ENCODE data around the gene PURA. TPM values are rescaled to one million over a fixed set of nuclear protein-coding genes. Genes with fewer than 3 reads are reported as not detected.

Gene PURA
- total and polyA plus RNA-seq, 2 donors (not counting 3 experiments of a cell fraction or from before 2014, with no cell fraction given): 1.3 to 8.2 TPM

- no peaks in the 10 kb centered on the region for H3K9me3 ChIP-seq (replicated peaks; ENCODE audit: control insufficient read depth, insufficient read depth, low read length)
- POLR2A ChIA-PET: no interaction called here
- H3K4me2 ChIP-seq (ENCODE audit: insufficient read depth, low read length): no peak overlapping the region
- no peak overlapping the region for H3K4me3 ChIP-seq (replicated peaks in 1 of 3; ENCODE audit: insufficient read depth in 1 of 3, low read depth in 1 of 3, low read length in 3 of 3)
- peaks cover 26 to 38% of the 10 kb centered on the region in 2 experiments for H3K27me3 ChIP-seq (ENCODE audit: control insufficient read depth in 2 of 2, insufficient read depth in 2 of 2, low read length in 2 of 2)
- H3K4me1 ChIP-seq (ENCODE audit: control insufficient read depth, extremely low read depth, insufficient read depth, low read length): no peaks in the 10 kb centered on the region
- CTCF ChIA-PET: interaction anchor here (0.7 to 1.7 kb wide), 4 partner anchors 12 to 61 kb away, joined by 3 to 9 read pairs (median 4); no protein-coding TSS in a partner anchor
- DNase-seq (ENCODE audit: low read depth, low spot score): no peak
- H3K9me1 ChIP-seq (replicated peaks; ENCODE audit: control insufficient read depth, extremely low read depth, insufficient read depth, low read length): no peaks in the 10 kb centered on the region
- FAIRE-seq: no peak
- intact Hi-C loops (cut with micrococcal nuclease) (no loop called here), dilution Hi-C loops (cut with MboI; ENCODE audit: extremely low pct_ligation_motif_present, low sequenced_read_pairs) (no loop called here)
- no peaks in the 10 kb centered on the region for H3K79me2 ChIP-seq (ENCODE audit: control insufficient read depth, insufficient read depth, low read length)
- H3K36me3 ChIP-seq (ENCODE audit: control insufficient read depth in 2 of 2, extremely low read depth in 1 of 2, insufficient read depth in 2 of 2, low read length in 2 of 2): no peaks in the 10 kb centered on the region
- TF ChIP-seq GATA2 (IDR thresholded peaks at IDR 0.05; ENCODE audit: insufficient read depth, insufficient read length, low read depth, low read length): no peak
- no peak overlapping the region for H3K9ac ChIP-seq (replicated peaks; ENCODE audit: extremely low read depth, insufficient read depth, low read length)
- BruUV-seq (replicated peaks): no TSS peak
- H4K20me1 ChIP-seq (replicated peaks; ENCODE audit: control insufficient read depth, extremely low read depth, insufficient read depth, low read length): no peaks in the 10 kb centered on the region
- H2AFZ ChIP-seq (ENCODE audit: low read depth, low read length): no peak overlapping the region
- no peak overlapping the region for H3K27ac ChIP-seq (ENCODE audit: insufficient read depth, low read depth, low read length)
These were observed 29.4 kb upstream of the PURA start for GRCh38 chr5:140084541-140084940.

DNA sequence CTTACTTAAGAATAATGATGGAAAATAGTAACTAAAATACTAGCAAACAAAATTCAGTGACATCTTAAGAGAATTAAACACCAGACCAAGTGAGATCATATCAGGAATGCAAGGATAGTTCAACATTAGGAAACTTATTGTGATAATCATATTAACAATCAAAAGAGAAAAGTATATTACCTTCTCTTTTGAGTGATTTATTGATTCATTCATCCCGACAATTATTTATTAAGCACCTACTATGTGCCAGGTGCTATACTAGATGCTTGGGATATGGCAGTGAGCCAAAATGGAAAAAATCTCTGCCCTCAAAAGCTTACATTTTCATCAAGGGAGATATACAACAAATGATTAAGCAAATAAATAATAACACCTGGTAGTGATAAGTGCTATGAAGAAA is 23.7 kb upstream of the PURA start:
- no peaks in the 10 kb centered on the region for H4K20me1 ChIP-seq (replicated peaks; ENCODE audit: control insufficient read depth, extremely low read depth, insufficient read depth, low read length)
- no peaks in the 10 kb centered on the region for H3K9me1 ChIP-seq (replicated peaks; ENCODE audit: control insufficient read depth, extremely low read depth, insufficient read depth, low read length)
- H2AFZ ChIP-seq (ENCODE audit: low read depth, low read length): no peak overlapping the region
- dilution Hi-C loops (cut with MboI; ENCODE audit: extremely low pct_ligation_motif_present, low sequenced_read_pairs): no loop called here
- DNase-seq (ENCODE audit: low read depth, low spot score) (no peak), FAIRE-seq (no peak)
- H3K79me2 ChIP-seq (ENCODE audit: control insufficient read depth, insufficient read depth, low read length): no peaks in the 10 kb centered on the region
- no peak overlapping the region for H3K9ac ChIP-seq (replicated peaks; ENCODE audit: extremely low read depth, insufficient read depth, low read length)
- no TSS peak for BruUV-seq (replicated peaks)
- H3K4me1 ChIP-seq (ENCODE audit: control insufficient read depth, extremely low read depth, insufficient read depth, low read length): no peaks in the 10 kb centered on the region
- no peaks in the 10 kb centered on the region for H3K36me3 ChIP-seq (ENCODE audit: control insufficient read depth in 2 of 2, extremely low read depth in 1 of 2, insufficient read depth in 2 of 2, low read length in 2 of 2)
- POLR2A ChIA-PET: no interaction called here
- TF ChIP-seq MYC (IDR thresholded peaks at IDR 0.05; ENCODE audit: low read depth, low read length) (no peak), GATA2 (IDR thresholded peaks at IDR 0.05; ENCODE audit: insufficient read depth, insufficient read length, low read depth, low read length) (no peak), EZH2 (IDR thresholded peaks at IDR 0.05; ENCODE audit: borderline replicate concordance, low read depth, low read length, severe bottlenecking) (no peak), POLR2A (IDR thresholded peaks at IDR 0.05; ENCODE audit: low read depth, low read length) (no peak), FOS (IDR thresholded peaks at IDR 0.05; ENCODE audit: borderline replicate concordance, insufficient read depth, low read length) (no peak), POLR2AphosphoS5 (IDR thresholded peaks at IDR 0.05; ENCODE audit: insufficient read depth, low read depth, low read length) (no peak), CTCF (IDR thresholded peaks at IDR 0.05; ENCODE audit: extremely low read depth in 1 of 2, insufficient read depth in 1 of 2, low read depth in 1 of 2, low read length in 2 of 2) (no peak), JUN (IDR thresholded peaks at IDR 0.05; ENCODE audit: borderline replicate concordance, insufficient read depth, insufficient read length, low read depth) (no peak)
- TF ChIP-seq, protein P1, sequence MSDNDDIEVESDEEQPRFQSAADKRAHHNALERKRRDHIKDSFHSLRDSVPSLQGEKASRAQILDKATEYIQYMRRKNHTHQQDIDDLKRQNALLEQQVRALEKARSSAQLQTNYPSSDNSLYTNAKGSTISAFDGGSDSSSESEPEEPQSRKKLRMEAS (IDR thresholded peaks at IDR 0.05; ENCODE audit: insufficient read depth, insufficient read length): no peak
- peaks cover 15 to 36% of the 10 kb centered on the region in 2 experiments for H3K27me3 ChIP-seq (ENCODE audit: control insufficient read depth in 2 of 2, insufficient read depth in 2 of 2, low read length in 2 of 2)
- no peak overlapping the region for H3K4me2 ChIP-seq (ENCODE audit: insufficient read depth, low read length)
- H3K4me3 ChIP-seq (replicated peaks in 1 of 3; ENCODE audit: insufficient read depth in 1 of 3, low read depth in 1 of 3, low read length in 3 of 3): no peak overlapping the region
- H3K27ac ChIP-seq (ENCODE audit: insufficient read depth, low read depth, low read length): no peak overlapping the region
- intact Hi-C loops (cut with micrococcal nuclease): no loop called here
- H3K9me3 ChIP-seq (replicated peaks; ENCODE audit: control insufficient read depth, insufficient read depth, low read length): no peaks in the 10 kb centered on the region
- CTCF ChIA-PET: no interaction called here
